HepG2 (cell line): ENCODE results near the gene IL17RB. TPM values are rescaled to one million over a fixed set of nuclear protein-coding genes. Genes with fewer than 3 reads are reported as not detected.

Experiments
- ATAC-seq: fragments of 200-7000 bp; cut with Tn5 transposase; 3 replicates; pipeline ENCODE4 v1.9.1; 2020; ENCODE audit warnings: mild to moderate bottlenecking, moderate library complexity
- BruUV-seq: library from RNA; stranded (reverse); fragments of 400-500 nt; replicated peaks from 2 replicates; lab custom pipeline; 2021; lab: Mats Ljungman, UMichigan
- CTCF ChIA-PET: fragments of 300-600 bp; formaldehyde crosslinking; extraction: SDS; loops from one replicate; lab custom pipeline; 2021; ENCODE audit warnings: low total read pairs, inconsistent platforms, low intra/inter-chr PET ratio; lab: Yijun Ruan, JAX
- POLR2A ChIA-PET: fragments of 350-600 bp; sonication (Branson Sonifier 250); formaldehyde crosslinking; loops from one replicate; lab custom pipeline; 2020; ENCODE audit warnings: antibody characterized with exemption, inconsistent platforms; lab: Yijun Ruan, JAX
- DNase-seq: peaks from one replicate; pipeline ENCODE4 v3.0.0-alpha.2; 2015; ENCODE audit warnings: low spot score
- FAIRE-seq: peaks from 3 replicates; lab custom pipeline; 2011; peaks lifted over from hg19 to GRCh38; lab: Jason Lieb, UNC
- H2AFZ ChIP-seq: one replicate; pipeline ENCODE4 v1.6.1; 2011; ENCODE audit warnings: low read length, inconsistent platforms
- H3K27ac ChIP-seq: fragments of 300-600 bp; 3 replicates; pipeline ENCODE4 v1.8.0; 2011; ENCODE audit warnings: mixed run types, mild to moderate bottlenecking, mixed read lengths, low read length, inconsistent platforms; ENCODE audit not compliant: insufficient read depth; ENCODE audit errors: extremely low read length
- H3K27me3 ChIP-seq, 2 experiments: fragments of 200-600 bp in 1 of 2; 2 replicates in 1 of 2; 3 replicates in 1 of 2; pipeline versions ENCODE4 v1.6.0 to v1.8.0; 2011; ENCODE audit warnings: low read length in 2 of 2, mild to moderate bottlenecking in 2 of 2, moderate library complexity in 2 of 2, inconsistent platforms in 1 of 2; ENCODE audit not compliant: insufficient read depth in 2 of 2, control insufficient read depth in 1 of 2
- H3K36me3 ChIP-seq, 2 experiments: fragments of 200-600 bp in 1 of 2; replicated peaks in 1 of 2; 2 replicates in 1 of 2; 3 replicates in 1 of 2; pipeline versions ENCODE4 v1.5.1 to v1.8.0; 2011; ENCODE audit warnings: low read length in 2 of 2, inconsistent platforms in 1 of 2; ENCODE audit not compliant: insufficient read depth in 2 of 2, control insufficient read depth in 1 of 2
- H3K4me1 ChIP-seq: 2 replicates; pipeline ENCODE4 v1.5.1; 2012; ENCODE audit warnings: low read length, inconsistent platforms; ENCODE audit not compliant: insufficient read depth
- H3K4me2 ChIP-seq: 2 replicates; pipeline ENCODE4 v1.6.0; 2011; ENCODE audit warnings: low read depth, low read length, inconsistent platforms
- H3K4me3 ChIP-seq, 3 experiments: fragments of 200-600 bp in 1 of 3; sonication (generic), shearing (Covaris generic) in 1 of 3; replicated peaks in 1 of 3; 2 replicates each; pipeline ENCODE4 v1.5.1; 2011 to 2016; ENCODE audit warnings: low read length in 3 of 3, inconsistent platforms in 2 of 3, low read depth in 2 of 3, mild to moderate bottlenecking in 2 of 3, control low read depth in 1 of 3, mixed read lengths in 1 of 3; ENCODE audit not compliant: insufficient read depth in 1 of 3
- H3K79me2 ChIP-seq: one replicate; pipeline ENCODE4 v1.6.1; 2011; ENCODE audit warnings: low read length, inconsistent platforms; ENCODE audit not compliant: insufficient read depth
- H3K9ac ChIP-seq: 2 replicates; pipeline ENCODE4 v1.6.0; 2011; ENCODE audit warnings: mild to moderate bottlenecking, low read depth, low read length, inconsistent platforms; ENCODE audit not compliant: insufficient read depth
- H3K9me3 ChIP-seq: 2 replicates; pipeline ENCODE4 v1.5.1; 2012; ENCODE audit warnings: mild to moderate bottlenecking, low read length
- H4K20me1 ChIP-seq: 2 replicates; pipeline ENCODE4 v1.6.0; 2011; ENCODE audit warnings: inconsistent platforms, mild to moderate bottlenecking, low read length, moderate library complexity; ENCODE audit not compliant: insufficient read depth
- BCL6 ChIP-seq: IDR thresholded peaks from 2 replicates; pipeline ENCODE4 v1.6.1; 2016; ENCODE audit warnings: missing genetic modification reagents, missing compliant biosample characterization
- BORCS8-MEF2B ChIP-seq: sonication (generic); formaldehyde crosslinking; IDR thresholded peaks from 2 replicates; pipeline ENCODE4 v1.8.0; 2022; ENCODE audit warnings: mild to moderate bottlenecking, missing genetic modification reagents
- CREB3 ChIP-seq: sonication (generic); formaldehyde crosslinking; IDR thresholded peaks from 2 replicates; pipeline ENCODE4 v1.5.0; 2020; ENCODE audit warnings: missing genetic modification reagents
- ETS1 ChIP-seq: sonication (generic); formaldehyde crosslinking; IDR thresholded peaks from 2 replicates; pipeline ENCODE4 v1.4.0; 2020; ENCODE audit warnings: missing genetic modification reagents
- FOXA1 ChIP-seq, 2 experiments: fragments of 450-650 bp in 1 of 2; sonication (generic) in 1 of 2; formaldehyde crosslinking in 1 of 2; IDR thresholded peaks; 2 replicates each; pipeline versions ENCODE4 v1.4.0 to v1.6.1; 2016 to 2020; ENCODE audit warnings: missing genetic modification reagents in 1 of 2
- GZF1 ChIP-seq: sonication (generic); formaldehyde crosslinking; IDR thresholded peaks from 2 replicates; pipeline ENCODE4 v1.5.1; 2020; ENCODE audit warnings: mild to moderate bottlenecking, missing genetic modification reagents
- IKZF5 ChIP-seq: IDR thresholded peaks from 2 replicates; pipeline ENCODE4 v1.6.1; 2018; ENCODE audit warnings: missing genetic modification reagents, mild to moderate bottlenecking, missing compliant biosample characterization
- MAX ChIP-seq: IDR thresholded peaks from 2 replicates; pipeline ENCODE4 v1.6.1; 2012; ENCODE audit warnings: inconsistent platforms
- PPARG ChIP-seq: conservative IDR thresholded peaks from 2 replicates; pipeline ENCODE4 v1.6.1; 2016; ENCODE audit warnings: missing biosample characterization, missing genetic modification reagents
- RFXANK ChIP-seq: IDR thresholded peaks from 2 replicates; pipeline ENCODE4 v1.6.1; 2016
- ZNF17 ChIP-seq: sonication (generic); formaldehyde crosslinking; IDR thresholded peaks from 2 replicates; pipeline ENCODE4 v1.5.0; 2020; ENCODE audit warnings: mild to moderate bottlenecking, missing genetic modification reagents
- ZNF263 ChIP-seq: sonication (generic); formaldehyde crosslinking; IDR thresholded peaks from 2 replicates; pipeline ENCODE4 v1.4.0; 2020; ENCODE audit warnings: missing genetic modification reagents
- ZNF441 ChIP-seq: sonication (generic); formaldehyde crosslinking; IDR thresholded peaks from 2 replicates; pipeline ENCODE4 v1.7.0; 2021; ENCODE audit warnings: missing genetic modification reagents, borderline replicate concordance
- ZNF501 ChIP-seq: sonication (generic); formaldehyde crosslinking; IDR thresholded peaks from 2 replicates; pipeline ENCODE4 v1.5.1; 2020; ENCODE audit warnings: mild to moderate bottlenecking, moderate library complexity, missing genetic modification reagents
- WGBS: methylation state at CpG from one replicate; pipeline ENCODE4 v1.1.6; 2017; ENCODE audit warnings: low lambda C conversion rate; 5-methylcytosine and 5-hydroxymethylcytosine counted together
- in situ Hi-C: cut with HindIII; loops from 2 replicates; pipeline ENCODE4 v1.10.0; 2017; ENCODE audit warnings: low pct_unique_long_range_greater_than_20kb; ENCODE audit not compliant: extremely low pct_ligation_motif_present
- intact Hi-C: fragments of 100-400 bp; cut with micrococcal nuclease; formaldehyde crosslinking; loops from one replicate; pipeline ENCODE4 v1.10.0; 2022; ENCODE audit not compliant: unreplicated experiment
- polyA plus RNA-seq, 8 experiments: library from polyadenylated mRNA; depleted of rRNA in 3 of 8; stranded (reverse) in 7 of 8; unstranded in 1 of 8; fragments of >200 nt; fragmentation: Illumina TruSeq in 4 of 8; extraction: Trizol in 4 of 8; gene quantifications; 2 replicates each; pipeline versions ENCODE4 v1.2.1 to v1.2.3, GENCODE V29; 2011 to 2016; ENCODE audit warnings: low read depth in 4 of 8, missing spikeins in 1 of 8, mixed read lengths in 1 of 8; ENCODE audit not compliant: insufficient read depth in 1 of 8
- total RNA-seq, 5 experiments: library from RNA; depleted of rRNA; stranded (reverse); fragments of >200 nt; fragmentation: Illumina TruSeq; extraction: Trizol; gene quantifications; 2 replicates each; pipeline ENCODE4 v1.2.3, GENCODE V29; 2016; ENCODE audit warnings: low read depth in 1 of 5
- TF ChIP-seq, protein P1 (sequence below), 2 experiments: IDR thresholded peaks; 2 replicates each; pipeline ENCODE4 v1.6.1; 2011 to 2012; ENCODE audit warnings: low read length in 2 of 2, borderline replicate concordance in 1 of 2, low read depth in 1 of 2, mild to moderate bottlenecking in 1 of 2, moderate library complexity in 1 of 2

Gene IL17RB
- total and polyA plus RNA-seq, 2 of the 13 experiments (the other 11 are each of a cell fraction or from before 2014, with no cell fraction given) = 130 to 190 TPM

GRCh38 chr3:53818221-53819162 lies 27.9 kb upstream of the IL17RB start:
- BruUV-seq = no TSS peak
- ChIA-PET POLR2A (interaction anchor here (1.1 to 12.1 kb wide), 3 partner anchors 18 to 29 kb away, joined by 6 to 156 read pairs (median 7); partner anchors contain the start of gene CHDH), CTCF (no interaction called here)
- peak; percentile 81 for ATAC-seq
- Histone ChIP-seq H3K9ac (no peak overlapping the region; the same call in 1 of the 2 replicates), H4K20me1 (peaks cover 18% of the 10 kb centered on the region), H2AFZ (no peak overlapping the region), H3K4me1 (peaks cover 45% of the 10 kb centered on the region), H3K79me2 (no peaks in the 10 kb centered on the region), H3K4me3 (no peak overlapping the region), H3K27ac (peak overlapping the region; percentile 45), H3K4me2 (peak overlapping the region; percentile 3; the same call in 1 of the 2 replicates), H3K9me3 (no peaks in the 10 kb centered on the region), H3K36me3 (peaks cover 52 to 82% of the 10 kb centered on the region in 2 experiments), H3K27me3 (no peaks in the 10 kb centered on the region)
- intact Hi-C loops = no loop called here
- 45% methylated on average over 7 of the region's 14 CpGs for WGBS
- in situ Hi-C loops = no loop called here
- DNase-seq = peak; percentile 66
- FAIRE-seq = peak; percentile 56
- TF ChIP-seq FOXA1 (IDR thresholded peaks at IDR 0.05) = no peak
- TF ChIP-seq FOXA1 (CRISPR knock-in tag; IDR thresholded peaks at IDR 0.05) = 0 out of 2 replicates have a peak, but pooled peaks have one; percentile 5
- TF ChIP-seq CREB3 (CRISPR knock-in tag) = no peak
- 0 out of 2 replicates have a peak, but pooled peaks have one; percentile 8 for TF ChIP-seq BCL6 (CRISPR knock-in tag)
- TF ChIP-seq ZNF17 = no peak
- peak; percentile 42 for TF ChIP-seq MAX
- 0 out of 2 replicates have a peak, but pooled peaks have one; percentile 20 for TF ChIP-seq IKZF5 (CRISPR knock-in tag)
- TF ChIP-seq BORCS8-MEF2B (CRISPR knock-in tag) = 0 out of 2 replicates have a peak, but pooled peaks have one; percentile 67
- no peak for TF ChIP-seq ZNF441
- TF ChIP-seq ZNF263 (CRISPR knock-in tag) = peak; percentile 52
- TF ChIP-seq ETS1 = no peak
- TF ChIP-seq GZF1 = no peak
- TF ChIP-seq PPARG (CRISPR knock-in tag) = 0 out of 2 replicates have a peak, but pooled peaks have one; percentile 16
- TF ChIP-seq, protein P1, sequence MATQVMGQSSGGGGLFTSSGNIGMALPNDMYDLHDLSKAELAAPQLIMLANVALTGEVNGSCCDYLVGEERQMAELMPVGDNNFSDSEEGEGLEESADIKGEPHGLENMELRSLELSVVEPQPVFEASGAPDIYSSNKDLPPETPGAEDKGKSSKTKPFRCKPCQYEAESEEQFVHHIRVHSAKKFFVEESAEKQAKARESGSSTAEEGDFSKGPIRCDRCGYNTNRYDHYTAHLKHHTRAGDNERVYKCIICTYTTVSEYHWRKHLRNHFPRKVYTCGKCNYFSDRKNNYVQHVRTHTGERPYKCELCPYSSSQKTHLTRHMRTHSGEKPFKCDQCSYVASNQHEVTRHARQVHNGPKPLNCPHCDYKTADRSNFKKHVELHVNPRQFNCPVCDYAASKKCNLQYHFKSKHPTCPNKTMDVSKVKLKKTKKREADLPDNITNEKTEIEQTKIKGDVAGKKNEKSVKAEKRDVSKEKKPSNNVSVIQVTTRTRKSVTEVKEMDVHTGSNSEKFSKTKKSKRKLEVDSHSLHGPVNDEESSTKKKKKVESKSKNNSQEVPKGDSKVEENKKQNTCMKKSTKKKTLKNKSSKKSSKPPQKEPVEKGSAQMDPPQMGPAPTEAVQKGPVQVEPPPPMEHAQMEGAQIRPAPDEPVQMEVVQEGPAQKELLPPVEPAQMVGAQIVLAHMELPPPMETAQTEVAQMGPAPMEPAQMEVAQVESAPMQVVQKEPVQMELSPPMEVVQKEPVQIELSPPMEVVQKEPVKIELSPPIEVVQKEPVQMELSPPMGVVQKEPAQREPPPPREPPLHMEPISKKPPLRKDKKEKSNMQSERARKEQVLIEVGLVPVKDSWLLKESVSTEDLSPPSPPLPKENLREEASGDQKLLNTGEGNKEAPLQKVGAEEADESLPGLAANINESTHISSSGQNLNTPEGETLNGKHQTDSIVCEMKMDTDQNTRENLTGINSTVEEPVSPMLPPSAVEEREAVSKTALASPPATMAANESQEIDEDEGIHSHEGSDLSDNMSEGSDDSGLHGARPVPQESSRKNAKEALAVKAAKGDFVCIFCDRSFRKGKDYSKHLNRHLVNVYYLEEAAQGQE (IDR thresholded peaks at IDR 0.05; ENCODE audit: borderline replicate concordance in 1 of 2, low read depth in 1 of 2, low read length in 2 of 2) = no peak
- no peak for TF ChIP-seq RFXANK (CRISPR knock-in tag)
- peak; percentile 18; the same call in 1 of the 2 replicates for TF ChIP-seq ZNF501
